MM.1S (cell line): Measurements from ENCODE around the gene USP33.

Experiments
- CTCF ChIP-seq: fragments of 300-600 bp; sonication (generic); IDR thresholded peaks from 2 replicates; pipeline ENCODE4 v1.5.1; 2016; ENCODE audit warnings: antibody characterized with exemption, low read length, mixed read lengths
- EZH2 ChIP-seq: fragments of 300-600 bp; sonication (generic); optimal IDR thresholded peaks from 2 replicates; pipeline ENCODE3; 2017; ENCODE audit warnings: low read depth, mild to moderate bottlenecking, antibody characterized with exemption, low read length, mixed read lengths

- no peak for TF ChIP-seq CTCF
- no peak for TF ChIP-seq EZH2
These were observed 15.1 kb downstream of the USP33 start for GRCh38 chr1:77744576-77744975.
